Breast epithelium (tissue), 3 donors: ENCODE measurements around the gene N4BP2L1.

Experiments
- POLR2A ChIP-seq: fragments of 450-650 bp; IDR thresholded peaks from one replicate; pipeline ENCODE4 v1.6.1; 2016; ENCODE audit warnings: antibody characterized with exemption, mild to moderate bottlenecking, moderate library complexity
- POLR2AphosphoS5 ChIP-seq, 3 donors: sonication (generic); formaldehyde crosslinking; IDR thresholded peaks; one replicate each; pipeline ENCODE4 v1.6.1; 2017; ENCODE audit warnings: antibody characterized with exemption in 3 of 3
- TF ChIP-seq, protein P1 (sequence below), 3 donors: fragments of 450-650 bp; IDR thresholded peaks; one replicate each; pipeline ENCODE4 v1.5.1; 2016 to 2017; ENCODE audit warnings: antibody characterized with exemption in 3 of 3, mild to moderate bottlenecking in 3 of 3, moderate library complexity in 3 of 3

DNA sequence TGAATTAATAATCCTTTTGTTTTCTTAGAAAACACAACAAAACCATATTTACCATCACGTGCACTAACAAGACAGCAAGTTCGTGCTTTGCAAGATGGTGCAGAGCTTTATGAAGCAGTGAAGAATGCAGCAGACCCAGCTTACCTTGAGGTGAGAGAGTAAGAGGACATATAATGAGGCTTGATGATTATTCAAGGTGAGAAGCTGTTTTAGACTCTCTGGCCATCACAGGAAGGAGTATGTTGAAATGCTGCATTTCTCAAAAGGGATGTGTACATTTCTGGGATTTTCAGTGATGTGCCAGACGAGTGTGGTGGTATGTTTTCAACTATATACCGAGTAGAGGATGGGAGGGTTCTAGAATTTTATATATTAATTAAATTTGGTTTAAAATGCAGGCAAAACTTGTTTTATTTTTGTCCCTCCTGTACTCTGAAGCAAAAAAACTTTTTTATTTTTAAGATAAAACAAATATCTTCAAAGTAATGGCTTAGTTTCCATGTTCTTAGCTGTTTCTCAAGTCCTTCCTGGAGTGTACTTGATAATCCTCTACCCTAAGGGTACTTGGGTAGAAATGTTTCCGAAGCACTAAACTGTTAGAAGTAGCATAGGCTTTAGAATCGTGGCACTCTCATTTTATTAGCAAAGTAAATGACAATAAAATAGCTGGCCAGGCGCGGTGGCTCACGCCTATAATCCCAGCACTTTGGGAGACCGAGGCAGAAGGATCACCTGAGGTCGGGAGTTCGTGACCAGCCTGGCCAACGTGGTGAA lies 51.1 kb downstream of the N4BP2L1 start:
- TF ChIP-seq, protein P1, sequence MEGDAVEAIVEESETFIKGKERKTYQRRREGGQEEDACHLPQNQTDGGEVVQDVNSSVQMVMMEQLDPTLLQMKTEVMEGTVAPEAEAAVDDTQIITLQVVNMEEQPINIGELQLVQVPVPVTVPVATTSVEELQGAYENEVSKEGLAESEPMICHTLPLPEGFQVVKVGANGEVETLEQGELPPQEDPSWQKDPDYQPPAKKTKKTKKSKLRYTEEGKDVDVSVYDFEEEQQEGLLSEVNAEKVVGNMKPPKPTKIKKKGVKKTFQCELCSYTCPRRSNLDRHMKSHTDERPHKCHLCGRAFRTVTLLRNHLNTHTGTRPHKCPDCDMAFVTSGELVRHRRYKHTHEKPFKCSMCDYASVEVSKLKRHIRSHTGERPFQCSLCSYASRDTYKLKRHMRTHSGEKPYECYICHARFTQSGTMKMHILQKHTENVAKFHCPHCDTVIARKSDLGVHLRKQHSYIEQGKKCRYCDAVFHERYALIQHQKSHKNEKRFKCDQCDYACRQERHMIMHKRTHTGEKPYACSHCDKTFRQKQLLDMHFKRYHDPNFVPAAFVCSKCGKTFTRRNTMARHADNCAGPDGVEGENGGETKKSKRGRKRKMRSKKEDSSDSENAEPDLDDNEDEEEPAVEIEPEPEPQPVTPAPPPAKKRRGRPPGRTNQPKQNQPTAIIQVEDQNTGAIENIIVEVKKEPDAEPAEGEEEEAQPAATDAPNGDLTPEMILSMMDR (IDR thresholded peaks at IDR 0.05): no peak
- no peak for TF ChIP-seq POLR2A
- TF ChIP-seq POLR2AphosphoS5 (IDR thresholded peaks at IDR 0.05): no peak
